Measurements from ENCODE around the gene CETP.

CETP gene

GRCh38 chr16:56946767-56947603 lies 14.8 kb upstream of the CETP start:
- Histone ChIP-seq H3K79me2 (ENCODE audit: control insufficient read depth, insufficient read depth, low read length, unreplicated experiment) (no peaks in the 10 kb centered on the region), H3K27me3 (ENCODE audit: insufficient read depth, low read length) (no peaks in the 10 kb centered on the region), H3K36me3 (ENCODE audit: insufficient read depth, low read length) (peaks cover 22% of the 10 kb centered on the region), H2AFZ (ENCODE audit: low read length, unreplicated experiment) (no peak overlapping the region), H3K4me1 (ENCODE audit: control insufficient read depth, insufficient read depth, low read length, unreplicated experiment) (no peaks in the 10 kb centered on the region), H3K4me3 (ENCODE audit: low read depth, low read length) (no peak overlapping the region), H3K27ac (ENCODE audit: low read depth, low read length) (no peak overlapping the region)

- H2AFZ ChIP-seq (ENCODE audit: low read length, unreplicated experiment), result no peak overlapping the region
- H3K36me3 ChIP-seq (ENCODE audit: insufficient read depth, low read length), result peaks cover 19% of the 10 kb centered on the region
- H3K4me1 ChIP-seq (ENCODE audit: control insufficient read depth, insufficient read depth, low read length, unreplicated experiment), result no peaks in the 10 kb centered on the region
- no peaks in the 10 kb centered on the region for H3K79me2 ChIP-seq (ENCODE audit: control insufficient read depth, insufficient read depth, low read length, unreplicated experiment)
- H3K27ac ChIP-seq (ENCODE audit: low read depth, low read length), result no peak overlapping the region
- H3K4me3 ChIP-seq (ENCODE audit: low read depth, low read length), result no peak overlapping the region
- H3K27me3 ChIP-seq (ENCODE audit: insufficient read depth, low read length), result no peaks in the 10 kb centered on the region
These were observed 14.2 kb upstream of the CETP start for GRCh38 chr16:56947604-56947995.

- H3K27ac ChIP-seq (ENCODE audit: low read depth, low read length), result no peak overlapping the region
- H3K79me2 ChIP-seq (ENCODE audit: control insufficient read depth, insufficient read depth, low read length, unreplicated experiment), result no peaks in the 10 kb centered on the region
- no peaks in the 10 kb centered on the region for H3K4me1 ChIP-seq (ENCODE audit: control insufficient read depth, insufficient read depth, low read length, unreplicated experiment)
These were observed 13.5 kb upstream of the CETP start for GRCh38 chr16:56948234-56948633.

GRCh38 chr16:56950051-56950450 lies 11.7 kb upstream of the CETP start:
- no peak overlapping the region for H3K27ac ChIP-seq (ENCODE audit: low read depth, low read length)
- no peaks in the 10 kb centered on the region for H3K4me1 ChIP-seq (ENCODE audit: control insufficient read depth, insufficient read depth, low read length, unreplicated experiment)
- H3K36me3 ChIP-seq (ENCODE audit: insufficient read depth, low read length), result peaks cover 2% of the 10 kb centered on the region; the same call in 1 of the 2 replicates
- no peaks in the 10 kb centered on the region for H3K79me2 ChIP-seq (ENCODE audit: control insufficient read depth, insufficient read depth, low read length, unreplicated experiment)
- no peak overlapping the region for H3K4me3 ChIP-seq (ENCODE audit: low read depth, low read length)
- H2AFZ ChIP-seq (ENCODE audit: low read length, unreplicated experiment), result no peak overlapping the region
- H3K27me3 ChIP-seq (ENCODE audit: insufficient read depth, low read length), result no peaks in the 10 kb centered on the region

More at GRCh38 chr16:56948234-56948633, 13.5 kb upstream of the CETP start:
- H2AFZ ChIP-seq (ENCODE audit: low read length, unreplicated experiment), result no peak overlapping the region
- peaks cover 16% of the 10 kb centered on the region for H3K36me3 ChIP-seq (ENCODE audit: insufficient read depth, low read length)
- H3K27me3 ChIP-seq (ENCODE audit: insufficient read depth, low read length), result no peaks in the 10 kb centered on the region
- H3K4me3 ChIP-seq (ENCODE audit: low read depth, low read length), result no peak overlapping the region

- H2AFZ ChIP-seq (ENCODE audit: low read length, unreplicated experiment), result no peak overlapping the region
- H3K36me3 ChIP-seq (ENCODE audit: insufficient read depth, low read length), result no peaks in the 10 kb centered on the region
- no peaks in the 10 kb centered on the region for H3K79me2 ChIP-seq (ENCODE audit: control insufficient read depth, insufficient read depth, low read length, unreplicated experiment)
- H3K4me1 ChIP-seq (ENCODE audit: control insufficient read depth, insufficient read depth, low read length, unreplicated experiment), result no peaks in the 10 kb centered on the region
- H3K27ac ChIP-seq (ENCODE audit: low read depth, low read length), result no peak overlapping the region
- H3K4me3 ChIP-seq (ENCODE audit: low read depth, low read length), result no peak overlapping the region
- H3K27me3 ChIP-seq (ENCODE audit: insufficient read depth, low read length), result no peaks in the 10 kb centered on the region
These were observed 11.3 kb upstream of the CETP start for GRCh38 chr16:56950455-56950854.

- H3K4me3 ChIP-seq (ENCODE audit: low read depth, low read length), result no peak overlapping the region
- no peak overlapping the region for H3K27ac ChIP-seq (ENCODE audit: low read depth, low read length)
- no peaks in the 10 kb centered on the region for H3K79me2 ChIP-seq (ENCODE audit: control insufficient read depth, insufficient read depth, low read length, unreplicated experiment)
- no peaks in the 10 kb centered on the region for H3K36me3 ChIP-seq (ENCODE audit: insufficient read depth, low read length)
- H3K4me1 ChIP-seq (ENCODE audit: control insufficient read depth, insufficient read depth, low read length, unreplicated experiment), result no peaks in the 10 kb centered on the region
- no peak overlapping the region for H2AFZ ChIP-seq (ENCODE audit: low read length, unreplicated experiment)
- no peaks in the 10 kb centered on the region for H3K27me3 ChIP-seq (ENCODE audit: insufficient read depth, low read length)
These were observed 10.6 kb upstream of the CETP start for GRCh38 chr16:56950881-56951771.

GRCh38 chr16:56953006-56953405 lies 8.7 kb upstream of the CETP start:
- H3K27me3 ChIP-seq (ENCODE audit: insufficient read depth, low read length), result no peaks in the 10 kb centered on the region
- H3K4me3 ChIP-seq (ENCODE audit: low read depth, low read length), result no peak overlapping the region
- H3K79me2 ChIP-seq (ENCODE audit: control insufficient read depth, insufficient read depth, low read length, unreplicated experiment), result no peaks in the 10 kb centered on the region
- H3K27ac ChIP-seq (ENCODE audit: low read depth, low read length), result no peak overlapping the region
- H2AFZ ChIP-seq (ENCODE audit: low read length, unreplicated experiment), result no peak overlapping the region
- H3K36me3 ChIP-seq (ENCODE audit: insufficient read depth, low read length), result no peaks in the 10 kb centered on the region
- no peaks in the 10 kb centered on the region for H3K4me1 ChIP-seq (ENCODE audit: control insufficient read depth, insufficient read depth, low read length, unreplicated experiment)

- Histone ChIP-seq H2AFZ (ENCODE audit: low read length, unreplicated experiment) (no peak overlapping the region), H3K4me3 (ENCODE audit: low read depth, low read length) (no peak overlapping the region), H3K27ac (ENCODE audit: low read depth, low read length) (no peak overlapping the region), H3K4me1 (ENCODE audit: control insufficient read depth, insufficient read depth, low read length, unreplicated experiment) (peaks cover 4% of the 10 kb centered on the region), H3K36me3 (ENCODE audit: insufficient read depth, low read length) (no peaks in the 10 kb centered on the region), H3K27me3 (ENCODE audit: insufficient read depth, low read length) (no peaks in the 10 kb centered on the region), H3K79me2 (ENCODE audit: control insufficient read depth, insufficient read depth, low read length, unreplicated experiment) (no peaks in the 10 kb centered on the region)
These were observed 5.7 kb upstream of the CETP start for GRCh38 chr16:56956076-56956475.

- no peaks in the 10 kb centered on the region for H3K27me3 ChIP-seq (ENCODE audit: insufficient read depth, low read length)
- no peak overlapping the region for H3K4me3 ChIP-seq (ENCODE audit: low read depth, low read length)
- no peak overlapping the region for H3K27ac ChIP-seq (ENCODE audit: low read depth, low read length)
- H3K36me3 ChIP-seq (ENCODE audit: insufficient read depth, low read length), result no peaks in the 10 kb centered on the region
- H2AFZ ChIP-seq (ENCODE audit: low read length, unreplicated experiment), result no peak overlapping the region
- peaks cover 11% of the 10 kb centered on the region for H3K4me1 ChIP-seq (ENCODE audit: control insufficient read depth, insufficient read depth, low read length, unreplicated experiment)
- no peaks in the 10 kb centered on the region for H3K79me2 ChIP-seq (ENCODE audit: control insufficient read depth, insufficient read depth, low read length, unreplicated experiment)
These were observed 5.0 kb upstream of the CETP start for GRCh38 chr16:56956756-56957155.

GRCh38 chr16:56960681-56961281 lies 969 bp upstream of the CETP start:
- peaks cover 31% of the 10 kb centered on the region for H3K4me1 ChIP-seq (ENCODE audit: control insufficient read depth, insufficient read depth, low read length, unreplicated experiment)
- H3K27me3 ChIP-seq (ENCODE audit: insufficient read depth, low read length), result no peaks in the 10 kb centered on the region
- H3K36me3 ChIP-seq (ENCODE audit: insufficient read depth, low read length), result no peaks in the 10 kb centered on the region
- no peaks in the 10 kb centered on the region for H3K79me2 ChIP-seq (ENCODE audit: control insufficient read depth, insufficient read depth, low read length, unreplicated experiment)
- no peak overlapping the region; the same call in 1 of the 2 replicates for H3K27ac ChIP-seq (ENCODE audit: low read depth, low read length)
- no peak overlapping the region for H3K4me3 ChIP-seq (ENCODE audit: low read depth, low read length)
- no peak overlapping the region for H2AFZ ChIP-seq (ENCODE audit: low read length, unreplicated experiment)
